Keratinocyte (primary cell): ENCODE results near the gene EGF.
"Not testable (repeated sequence)": the region's sequence is repeated elsewhere in the genome, so short reads cannot be mapped to it uniquely, and the experiment has no call there.

Source experiments
- CTCF ChIP-seq, 3 experiments: IDR thresholded peaks in 1 of 3; conservative IDR thresholded peaks in 1 of 3; optimal IDR thresholded peaks in 1 of 3; 2 replicates in 2 of 3; 3 replicates in 1 of 3; pipeline versions ENCODE3 to v1.5.1; 2011; ENCODE audit warnings: low read length in 3 of 3, mild to moderate bottlenecking in 3 of 3, moderate library complexity in 2 of 3, control low read depth in 1 of 3, inconsistent platforms in 1 of 3; ENCODE audit not compliant: insufficient read depth in 2 of 3; ENCODE audit errors: extremely low read depth in 1 of 3
- EZH2 ChIP-seq: IDR thresholded peaks from one replicate; pipeline ENCODE4 v1.6.1; 2012; ENCODE audit warnings: inconsistent platforms, mild to moderate bottlenecking, low read length, moderate library complexity

- TF ChIP-seq EZH2; CTCF (optimal IDR thresholded peaks at IDR 0.05 in 1 of 3, IDR thresholded peaks at IDR 0.05 in 1 of 3, conservative IDR thresholded peaks at IDR 0.05 in 1 of 3; ENCODE audit: extremely low read depth in 1 of 3, insufficient read depth in 2 of 3, low read length in 3 of 3): not testable (repeated sequence)
Observed at GRCh38 chr4:110039164-110039563, 126.5 kb downstream of the EGF start.
